ENCODE results near the gene HFM1. TPM values are rescaled to one million over a fixed set of nuclear protein-coding genes. Genes with fewer than 3 reads are reported as not detected.

The HFM1 gene
- total and polyA plus RNA-seq, 2 donors (not counting 3 experiments of a cell fraction or from before 2014, with no cell fraction given) = 0.11 TPM; not detected in 1

DNA sequence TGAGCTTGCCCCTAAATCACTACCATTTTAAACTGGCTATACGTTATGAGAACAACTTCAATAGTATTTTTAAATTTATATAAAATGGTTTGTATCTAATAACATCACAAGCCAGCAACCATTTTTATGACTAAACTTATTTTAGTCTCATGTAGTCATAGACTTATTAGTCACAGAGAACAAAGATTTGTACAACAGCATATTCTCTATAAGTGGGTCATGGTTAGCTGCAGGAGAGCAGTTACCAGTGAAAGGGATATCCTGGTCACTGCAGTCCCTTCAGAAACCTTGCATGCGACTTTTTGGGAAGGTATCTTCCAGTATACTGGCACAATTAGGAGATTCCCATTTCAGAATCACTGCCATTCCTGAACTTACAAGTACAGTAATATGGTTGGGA lies 90.0 kb downstream of the HFM1 start:
- Histone ChIP-seq H3K9ac (replicated peaks; ENCODE audit: extremely low read depth, insufficient read depth, low read length) (no peak overlapping the region), H3K27ac (ENCODE audit: insufficient read depth, low read depth, low read length) (no peak overlapping the region), H3K9me1 (replicated peaks; ENCODE audit: control insufficient read depth, extremely low read depth, insufficient read depth, low read length) (no peaks in the 10 kb centered on the region), H3K36me3 (ENCODE audit: control insufficient read depth in 2 of 2, extremely low read depth in 1 of 2, insufficient read depth in 2 of 2, low read length in 2 of 2) (no peaks in the 10 kb centered on the region), H3K79me2 (ENCODE audit: control insufficient read depth, insufficient read depth, low read length) (no peaks in the 10 kb centered on the region), H2AFZ (ENCODE audit: low read depth, low read length) (no peak overlapping the region), H3K4me1 (ENCODE audit: control insufficient read depth, extremely low read depth, insufficient read depth, low read length) (no peaks in the 10 kb centered on the region), H4K20me1 (replicated peaks; ENCODE audit: control insufficient read depth, extremely low read depth, insufficient read depth, low read length) (no peaks in the 10 kb centered on the region), H3K4me3 (replicated peaks in 1 of 3; ENCODE audit: insufficient read depth in 1 of 3, low read depth in 1 of 3, low read length in 3 of 3) (no peak overlapping the region), H3K4me2 (ENCODE audit: insufficient read depth, low read length) (no peak overlapping the region), H3K9me3 (replicated peaks; ENCODE audit: control insufficient read depth, insufficient read depth, low read length) (no peaks in the 10 kb centered on the region), H3K27me3 (ENCODE audit: control insufficient read depth in 2 of 2, insufficient read depth in 2 of 2, low read length in 2 of 2) (no peaks in the 10 kb centered on the region)
- intact Hi-C loops (cut with micrococcal nuclease) (no loop called here), dilution Hi-C loops (cut with MboI; ENCODE audit: extremely low pct_ligation_motif_present, low sequenced_read_pairs) (no loop called here)
- TF ChIP-seq, protein P1, sequence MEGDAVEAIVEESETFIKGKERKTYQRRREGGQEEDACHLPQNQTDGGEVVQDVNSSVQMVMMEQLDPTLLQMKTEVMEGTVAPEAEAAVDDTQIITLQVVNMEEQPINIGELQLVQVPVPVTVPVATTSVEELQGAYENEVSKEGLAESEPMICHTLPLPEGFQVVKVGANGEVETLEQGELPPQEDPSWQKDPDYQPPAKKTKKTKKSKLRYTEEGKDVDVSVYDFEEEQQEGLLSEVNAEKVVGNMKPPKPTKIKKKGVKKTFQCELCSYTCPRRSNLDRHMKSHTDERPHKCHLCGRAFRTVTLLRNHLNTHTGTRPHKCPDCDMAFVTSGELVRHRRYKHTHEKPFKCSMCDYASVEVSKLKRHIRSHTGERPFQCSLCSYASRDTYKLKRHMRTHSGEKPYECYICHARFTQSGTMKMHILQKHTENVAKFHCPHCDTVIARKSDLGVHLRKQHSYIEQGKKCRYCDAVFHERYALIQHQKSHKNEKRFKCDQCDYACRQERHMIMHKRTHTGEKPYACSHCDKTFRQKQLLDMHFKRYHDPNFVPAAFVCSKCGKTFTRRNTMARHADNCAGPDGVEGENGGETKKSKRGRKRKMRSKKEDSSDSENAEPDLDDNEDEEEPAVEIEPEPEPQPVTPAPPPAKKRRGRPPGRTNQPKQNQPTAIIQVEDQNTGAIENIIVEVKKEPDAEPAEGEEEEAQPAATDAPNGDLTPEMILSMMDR (IDR thresholded peaks at IDR 0.05; ENCODE audit: extremely low read depth in 1 of 2, insufficient read depth in 1 of 2, low read depth in 1 of 2, low read length in 2 of 2) = no peak
- no peak for TF ChIP-seq POLR2AphosphoS5 (IDR thresholded peaks at IDR 0.05; ENCODE audit: insufficient read depth, low read depth, low read length)
- no peak for TF ChIP-seq POLR2A (IDR thresholded peaks at IDR 0.05; ENCODE audit: low read depth, low read length)
- no peak for TF ChIP-seq GATA2 (IDR thresholded peaks at IDR 0.05; ENCODE audit: insufficient read depth, insufficient read length, low read depth, low read length)
- TF ChIP-seq JUN (IDR thresholded peaks at IDR 0.05; ENCODE audit: borderline replicate concordance, insufficient read depth, insufficient read length, low read depth) = no peak
- TF ChIP-seq, protein P2, sequence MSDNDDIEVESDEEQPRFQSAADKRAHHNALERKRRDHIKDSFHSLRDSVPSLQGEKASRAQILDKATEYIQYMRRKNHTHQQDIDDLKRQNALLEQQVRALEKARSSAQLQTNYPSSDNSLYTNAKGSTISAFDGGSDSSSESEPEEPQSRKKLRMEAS (IDR thresholded peaks at IDR 0.05; ENCODE audit: insufficient read depth, insufficient read length) = no peak
- TF ChIP-seq FOS (IDR thresholded peaks at IDR 0.05; ENCODE audit: borderline replicate concordance, insufficient read depth, low read length) = no peak
- TF ChIP-seq MYC (IDR thresholded peaks at IDR 0.05; ENCODE audit: low read depth, low read length) = no peak
- TF ChIP-seq EZH2 (IDR thresholded peaks at IDR 0.05; ENCODE audit: borderline replicate concordance, low read depth, low read length, severe bottlenecking) = no peak
- CTCF ChIA-PET = interaction anchor here (0.6 kb wide), 1 partner anchor 412 kb away, joined by 5 read pairs; no protein-coding TSS in a partner anchor
- no peak for DNase-seq (ENCODE audit: low read depth, low spot score)
- no TSS peak for BruUV-seq (replicated peaks)
- no peak for FAIRE-seq
- POLR2A ChIA-PET = no interaction called here
